Hematopoietic multipotent progenitor cell (in vitro differentiated cells): ENCODE measurements around the gene RPL10A. TPM values are rescaled to one million over a fixed set of nuclear protein-coding genes. Genes with fewer than 3 reads are reported as not detected.
"Not testable (repeated sequence)": the region's sequence is repeated elsewhere in the genome, so short reads cannot be mapped to it uniquely, and the experiment has no call there.

Experiments
- DNase-seq, 3 donors: peaks; one replicate each; pipeline ENCODE4 v3.0.0-alpha.2; 2011 to 2015; ENCODE audit warnings: low read depth in 2 of 3, low spot score in 2 of 3
- small RNA-seq: library from RNA; depleted of rRNA; stranded (forward); fragments of <200 nt; gene quantifications from one replicate; pipeline ENCODE3, GENCODE V24; 2012
- total RNA-seq: library from RNA; depleted of rRNA; stranded (reverse); fragments of >200 nt; gene quantifications from one replicate; pipeline ENCODE4 v1.2.3, GENCODE V29; 2012

RPL10A gene
- total RNA-seq, 1 donor: 3,900 TPM

DNA sequence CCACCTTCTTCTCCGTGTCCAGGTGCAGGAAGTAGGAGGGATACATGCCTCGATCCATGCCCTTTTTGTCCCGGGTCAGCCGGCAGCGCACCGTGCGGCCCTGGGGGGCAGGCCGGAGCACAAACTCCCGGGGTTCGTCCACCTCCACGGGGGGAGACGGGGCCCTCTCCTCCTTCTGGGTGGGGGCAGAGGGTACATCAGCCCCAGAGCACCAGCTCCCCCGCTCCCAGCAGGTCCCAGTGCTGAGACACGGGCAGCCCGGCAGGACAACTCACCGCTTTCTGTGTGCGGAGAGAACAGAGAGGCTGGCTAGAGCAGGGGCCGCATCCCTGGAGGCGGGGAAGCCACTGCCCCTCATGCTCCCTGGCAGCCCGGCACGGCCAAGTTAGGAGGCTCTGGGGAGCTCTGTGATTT lies 37.8 kb downstream of the RPL10A start:
- no peak for DNase-seq

GRCh38 chr6:35506536-35506935 lies 38.3 kb downstream of the RPL10A start:
- no peak for DNase-seq

DNA sequence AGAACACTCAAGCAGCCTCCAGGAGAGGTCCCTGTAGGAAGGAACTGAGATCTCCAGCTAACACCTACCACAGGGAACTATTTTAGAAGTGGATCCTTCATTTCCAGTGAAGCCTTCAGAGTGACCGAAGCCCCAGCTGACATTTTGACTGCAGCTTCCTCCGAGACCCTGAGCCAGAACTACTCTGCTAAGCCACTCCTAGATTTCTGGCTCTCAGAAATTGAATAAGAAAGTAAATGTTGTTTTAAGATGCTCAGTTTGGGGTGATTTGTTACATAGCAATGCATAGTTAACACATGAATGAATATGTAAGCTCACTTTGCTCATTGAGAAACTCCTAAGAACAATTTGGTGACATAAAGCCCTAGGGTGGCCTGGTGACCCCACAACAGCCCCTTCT lies 39.0 kb downstream of the RPL10A start:
- DNase-seq: no peak

GRCh38 chr6:35508027-35508426 lies 39.8 kb downstream of the RPL10A start:
- DNase-seq: no peak

DNA sequence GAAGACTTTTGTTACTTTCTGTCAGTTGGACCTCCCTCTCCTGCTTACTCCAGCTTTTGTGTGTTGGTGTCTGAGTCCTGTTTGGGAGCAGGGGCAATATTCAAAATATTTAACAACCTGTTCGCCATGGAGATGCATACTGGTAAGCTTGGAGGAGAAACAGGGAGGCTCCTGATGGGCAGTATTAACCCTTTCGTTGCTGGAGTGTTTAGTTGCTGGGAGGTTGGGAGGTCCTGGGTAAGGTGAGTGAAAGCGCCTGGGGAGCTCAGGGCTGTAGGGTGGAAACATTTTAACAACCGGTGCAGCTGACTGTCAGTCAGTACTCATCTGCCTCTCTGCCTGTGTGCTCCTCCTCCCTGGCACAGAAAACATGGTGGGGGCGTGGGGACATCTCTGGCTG lies 40.3 kb downstream of the RPL10A start:
- no peak for DNase-seq

GRCh38 chr6:35510916-35511561 lies 42.8 kb downstream of the RPL10A start:
- no peak for DNase-seq

- DNase-seq: no peak
Observed at GRCh38 chr6:35511562-35511941, 43.4 kb downstream of the RPL10A start.

- DNase-seq: no peak
Observed at GRCh38 chr6:35512006-35512405, 43.8 kb downstream of the RPL10A start.

- no peak for DNase-seq
Observed at GRCh38 chr6:35512740-35513139, 44.5 kb downstream of the RPL10A start, which contains the start of gene TULP1. TULP1 (minus strand) TSS chr6:35512896; CDS start chr6:35512858, 38 bp downstream.

DNA sequence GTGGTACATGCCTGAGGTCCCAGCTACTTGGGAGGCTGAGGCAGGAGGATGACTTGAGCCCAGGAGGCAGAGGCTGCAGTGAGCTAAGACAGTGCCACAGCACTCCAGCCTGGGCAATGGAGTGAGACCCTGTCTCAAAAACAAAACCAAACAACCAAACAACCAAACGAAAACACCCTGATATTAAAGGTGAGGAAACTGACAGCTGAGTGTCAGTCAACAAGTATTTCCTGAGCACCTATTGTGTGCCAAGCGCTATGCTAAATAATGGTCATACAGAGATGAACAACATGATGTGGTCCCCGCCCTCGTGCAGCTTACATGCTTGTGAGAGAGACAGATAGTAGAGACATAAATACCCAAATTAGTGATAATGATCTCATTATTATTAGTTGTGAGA lies 46.4 kb downstream of the RPL10A start:
- no peak for DNase-seq

DNA sequence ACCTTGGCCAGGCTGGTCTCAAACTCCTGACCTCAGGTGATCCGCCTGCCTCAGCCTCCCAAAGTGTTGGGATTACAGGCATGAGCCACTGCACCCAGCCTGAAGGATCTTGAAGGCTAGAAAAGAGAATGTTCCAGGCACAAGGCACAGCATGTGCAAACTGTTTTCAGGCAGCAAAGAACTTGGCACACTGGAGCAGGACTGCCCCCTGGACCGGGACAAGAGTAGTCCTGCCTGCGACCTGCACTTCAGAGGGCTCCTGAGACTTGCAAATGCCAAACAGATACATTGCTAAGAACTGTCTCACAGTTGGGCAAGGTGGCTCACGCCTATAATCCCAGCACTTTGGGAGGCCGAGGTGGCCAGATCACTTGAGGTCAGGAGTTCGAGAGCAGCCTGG lies 47.7 kb downstream of the RPL10A start:
- DNase-seq: not testable (repeated sequence)

DNA sequence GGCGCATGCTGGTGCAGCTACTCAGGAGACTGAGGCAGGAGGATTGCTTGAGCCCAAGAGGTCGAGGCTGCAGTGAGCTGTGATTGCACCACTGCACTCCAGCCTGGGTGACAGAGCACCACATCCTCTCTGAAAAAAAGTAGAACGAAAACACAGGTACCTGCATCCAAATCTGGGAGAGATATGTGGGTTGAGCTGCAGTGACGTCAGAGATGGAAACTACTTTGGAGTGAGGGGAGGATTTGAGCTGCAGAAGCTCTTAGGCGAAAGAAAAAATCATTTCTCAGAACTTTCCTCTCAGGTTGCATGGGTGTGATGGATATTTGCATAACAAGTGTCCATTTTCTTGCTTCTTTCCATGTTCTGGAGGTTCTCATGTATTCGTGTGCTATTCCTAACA lies 48.5 kb downstream of the RPL10A start:
- DNase-seq: no peak

- DNase-seq: not testable (repeated sequence)
Observed at GRCh38 chr6:35517978-35518377, 49.8 kb downstream of the RPL10A start.

- no peak for DNase-seq
Observed at GRCh38 chr6:35518566-35519312, 50.5 kb downstream of the RPL10A start.

DNA sequence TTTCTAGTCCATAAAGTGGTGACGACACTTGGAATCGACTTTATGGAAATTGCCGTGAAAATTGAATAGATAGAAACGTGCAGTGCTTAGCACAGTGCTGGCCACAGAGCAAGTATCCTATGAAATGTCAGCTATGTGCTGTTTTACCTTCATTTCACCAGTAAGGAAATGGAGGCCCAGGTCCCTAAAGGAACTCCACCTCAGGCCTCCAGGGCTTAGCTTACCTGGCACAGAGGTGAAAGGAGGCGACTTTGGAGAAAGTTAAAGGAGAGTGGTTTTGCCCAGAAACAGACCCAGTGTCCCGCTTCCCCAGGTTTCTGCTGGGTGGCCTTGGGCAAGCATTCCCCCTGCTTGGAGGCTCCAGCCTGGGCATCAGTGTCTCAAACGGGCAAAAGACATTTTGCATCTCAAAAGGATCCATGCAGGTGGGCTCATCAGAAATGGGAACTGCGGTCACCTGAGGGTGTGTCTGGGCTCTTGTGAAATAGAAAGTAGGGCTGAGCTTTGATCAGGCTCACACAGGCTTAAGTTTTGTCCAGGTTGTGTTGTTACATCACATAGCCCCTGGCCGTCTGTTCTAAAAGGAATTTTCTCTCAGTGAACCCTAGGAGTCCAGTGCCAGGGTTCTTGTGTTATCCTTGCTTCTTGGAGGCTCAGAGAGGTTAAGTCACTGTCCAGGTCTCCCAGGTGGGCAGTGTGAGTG lies 51.3 kb downstream of the RPL10A start:
- DNase-seq: no peak

Small RNAs within 50 kb of the gene (small RNA-seq; reads per million reads assigned to genes)
- gene MIR7111: not detected

Other genes starting within 250 kb of the RPL10A start
- gene ZNF76, start 208.7 kb upstream of the RPL10A start, total RNA-seq: 51.2 TPM
- gene DEF6, start 170.6 kb upstream of the RPL10A start, total RNA-seq: 80.5 TPM
- gene PPARD, start 125.8 kb upstream of the RPL10A start, total RNA-seq: 1.3 TPM
- gene FANCE, start 16.1 kb upstream of the RPL10A start, total RNA-seq: 9.7 TPM
- gene TEAD3, start 28.7 kb downstream of the RPL10A start, total RNA-seq: 0.54 TPM
- not detected for gene TULP1, start 44.5 kb downstream of the RPL10A start, total RNA-seq
- gene FKBP5, start 220.5 kb downstream of the RPL10A start, total RNA-seq: 26.4 TPM